Mucosa of stomach (tissue), 1 donor: Measurements from ENCODE around the gene FBXO47.

Source experiments
- H3K27me3 ChIP-seq: one replicate; pipeline ENCODE4 v1.7.0; 2013; ENCODE audit warnings: mild to moderate bottlenecking, low read length; ENCODE audit not compliant: control insufficient read depth, insufficient read depth
- H3K36me3 ChIP-seq: one replicate; pipeline ENCODE4 v1.7.0; 2013; ENCODE audit warnings: low read length; ENCODE audit not compliant: control insufficient read depth, insufficient read depth
- H3K4me1 ChIP-seq: one replicate; pipeline ENCODE4 v1.7.0; 2013; ENCODE audit warnings: mild to moderate bottlenecking, low read length; ENCODE audit not compliant: control insufficient read depth, insufficient read depth
- H3K4me3 ChIP-seq: one replicate; pipeline ENCODE4 v1.7.0; 2013; ENCODE audit warnings: low read length
- H3K9ac ChIP-seq: one replicate; pipeline ENCODE4 v1.7.0; 2013; ENCODE audit warnings: mild to moderate bottlenecking, low read length, moderate library complexity
- H3K9me3 ChIP-seq: one replicate; pipeline ENCODE4 v1.7.0; 2013; ENCODE audit warnings: mild to moderate bottlenecking, low read length, moderate library complexity; ENCODE audit not compliant: control insufficient read depth
- donor health status: Pancreatic carcinoma.

Gene FBXO47

DNA sequence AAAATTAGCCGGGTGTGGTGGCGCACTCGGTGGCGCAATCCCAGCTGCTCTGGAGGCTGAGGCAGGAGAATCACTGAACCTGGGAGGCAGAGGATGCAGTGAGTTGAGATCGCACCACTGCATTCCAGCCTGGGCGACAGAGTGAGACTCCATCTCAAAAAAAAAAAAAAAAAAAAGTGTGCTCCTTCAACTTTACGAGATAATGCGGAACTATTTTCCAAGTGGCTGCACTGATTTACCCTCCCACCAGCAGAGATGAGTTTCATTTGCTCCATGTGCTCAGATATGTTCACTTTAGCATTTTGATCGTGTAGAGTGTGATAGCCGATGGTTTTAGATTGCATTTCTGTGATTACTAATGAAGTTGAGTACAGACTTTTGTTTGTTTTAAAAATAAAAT is 61.8 kb downstream of the FBXO47 start:
- Histone ChIP-seq H3K9ac (no peak overlapping the region), H3K9me3 (no peaks in the 10 kb centered on the region), H3K4me3 (no peak overlapping the region), H3K27me3 (no peaks in the 10 kb centered on the region), H3K36me3 (peaks cover 8% of the 10 kb centered on the region), H3K4me1 (peaks cover 17% of the 10 kb centered on the region)

DNA sequence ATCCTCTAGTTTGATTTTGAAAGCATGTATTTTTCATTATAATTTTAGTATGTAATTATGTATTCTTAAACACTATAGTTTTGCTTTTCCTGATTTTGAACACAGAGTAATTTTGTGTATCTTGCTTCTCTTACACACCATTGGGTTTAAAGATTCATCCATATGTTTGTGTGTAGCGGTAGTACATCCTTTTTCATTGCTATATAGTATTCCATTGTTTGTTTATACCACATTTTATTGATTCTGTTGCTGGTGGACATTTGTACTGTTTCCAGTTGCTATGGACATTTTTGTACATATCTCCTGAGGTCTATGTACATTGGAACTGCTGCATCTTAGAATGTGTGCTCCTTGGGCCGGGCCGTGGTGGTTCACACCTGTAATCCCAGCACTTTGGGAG is 62.3 kb downstream of the FBXO47 start:
- Histone ChIP-seq H3K27me3 (no peaks in the 10 kb centered on the region), H3K36me3 (peaks cover 8% of the 10 kb centered on the region), H3K4me3 (no peak overlapping the region), H3K9me3 (no peaks in the 10 kb centered on the region), H3K9ac (no peak overlapping the region), H3K4me1 (peaks cover 17% of the 10 kb centered on the region)

DNA sequence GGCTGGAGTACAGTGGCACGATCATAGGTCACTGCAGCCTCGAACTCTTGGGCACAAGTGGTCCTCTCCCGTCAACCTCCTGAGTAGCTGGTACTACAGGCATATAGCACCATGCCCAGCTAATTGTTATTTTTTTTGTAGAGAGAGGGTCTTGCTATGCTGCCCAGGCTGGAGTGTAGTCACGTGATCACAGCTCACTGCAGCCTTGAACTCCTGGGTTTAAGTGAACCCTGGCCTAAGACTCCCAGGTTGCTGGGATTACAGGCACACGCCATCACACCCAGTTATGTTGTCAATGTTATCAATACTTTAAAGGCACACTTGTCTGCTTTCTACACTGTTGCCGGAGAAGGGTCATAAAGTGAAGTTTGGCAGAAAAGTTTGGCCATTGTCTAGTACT is 63.8 kb downstream of the FBXO47 start:
- no peak overlapping the region for H3K4me3 ChIP-seq
- peaks cover 22% of the 10 kb centered on the region for H3K4me1 ChIP-seq
- no peak overlapping the region for H3K9ac ChIP-seq
- peaks cover 16% of the 10 kb centered on the region for H3K36me3 ChIP-seq
- no peaks in the 10 kb centered on the region for H3K9me3 ChIP-seq
- no peaks in the 10 kb centered on the region for H3K27me3 ChIP-seq

GRCh38 chr17:38900978-38901656 is 66.1 kb downstream of the FBXO47 start:
- Histone ChIP-seq H3K27me3 (no peaks in the 10 kb centered on the region), H3K4me3 (no peak overlapping the region), H3K36me3 (peaks cover 27% of the 10 kb centered on the region), H3K9me3 (no peaks in the 10 kb centered on the region), H3K4me1 (peaks cover 37% of the 10 kb centered on the region), H3K9ac (no peak overlapping the region)

DNA sequence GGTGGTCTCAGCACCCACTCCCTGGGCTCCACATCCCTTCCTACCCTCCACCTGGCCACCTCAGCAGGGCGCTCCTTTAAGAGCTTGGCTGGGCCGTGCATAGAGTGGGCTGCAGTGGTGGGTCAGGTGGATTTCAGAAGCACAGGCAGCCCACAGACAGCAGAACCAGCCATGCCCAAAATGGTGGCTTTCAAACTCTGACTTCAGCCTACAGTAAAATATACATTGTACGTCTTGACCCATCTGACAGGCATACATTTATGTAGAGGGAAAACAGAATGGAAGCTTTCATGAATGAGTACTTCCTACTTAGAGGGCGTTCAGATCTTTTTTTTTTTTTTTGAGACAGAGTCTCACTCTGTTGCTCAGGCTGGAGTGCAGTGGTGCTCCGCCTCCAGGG is 67.8 kb downstream of the FBXO47 start:
- H3K9me3 ChIP-seq = no peaks in the 10 kb centered on the region
- no peak overlapping the region for H3K4me3 ChIP-seq
- H3K9ac ChIP-seq = no peak overlapping the region
- peaks cover 32% of the 10 kb centered on the region for H3K36me3 ChIP-seq
- H3K27me3 ChIP-seq = no peaks in the 10 kb centered on the region
- H3K4me1 ChIP-seq = peaks cover 44% of the 10 kb centered on the region

DNA sequence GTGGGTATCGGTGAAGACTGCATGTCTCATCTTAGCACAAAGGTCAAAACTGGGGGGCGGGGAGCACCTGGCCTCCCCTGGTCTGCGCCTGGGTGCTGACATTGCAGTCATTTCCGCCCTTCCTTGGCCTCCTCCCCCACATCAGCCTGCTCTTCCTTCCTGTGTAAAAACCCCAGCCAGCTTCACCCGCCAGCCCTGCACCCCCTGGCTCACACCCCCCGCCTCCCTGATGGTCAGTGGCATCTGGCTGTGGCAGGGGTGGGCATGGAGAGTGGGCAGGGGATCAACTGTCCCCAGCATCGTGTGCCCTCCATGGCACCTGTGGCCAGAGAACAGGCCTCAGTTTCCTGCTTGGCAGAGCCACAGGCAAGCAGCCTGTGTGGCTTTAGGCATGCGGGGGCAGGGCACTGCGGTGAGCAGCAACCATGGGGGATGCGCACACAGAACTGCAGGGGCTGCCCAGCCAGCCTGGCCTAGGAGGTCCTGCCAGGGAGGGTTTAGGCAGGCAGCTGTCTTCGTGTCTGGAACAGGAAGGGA is 68.3 kb downstream of the FBXO47 start:
- H3K9ac ChIP-seq = no peak overlapping the region
- H3K27me3 ChIP-seq = no peaks in the 10 kb centered on the region
- H3K9me3 ChIP-seq = no peaks in the 10 kb centered on the region
- H3K4me1 ChIP-seq = peaks cover 44% of the 10 kb centered on the region
- H3K36me3 ChIP-seq = peaks cover 36% of the 10 kb centered on the region
- no peak overlapping the region for H3K4me3 ChIP-seq

DNA sequence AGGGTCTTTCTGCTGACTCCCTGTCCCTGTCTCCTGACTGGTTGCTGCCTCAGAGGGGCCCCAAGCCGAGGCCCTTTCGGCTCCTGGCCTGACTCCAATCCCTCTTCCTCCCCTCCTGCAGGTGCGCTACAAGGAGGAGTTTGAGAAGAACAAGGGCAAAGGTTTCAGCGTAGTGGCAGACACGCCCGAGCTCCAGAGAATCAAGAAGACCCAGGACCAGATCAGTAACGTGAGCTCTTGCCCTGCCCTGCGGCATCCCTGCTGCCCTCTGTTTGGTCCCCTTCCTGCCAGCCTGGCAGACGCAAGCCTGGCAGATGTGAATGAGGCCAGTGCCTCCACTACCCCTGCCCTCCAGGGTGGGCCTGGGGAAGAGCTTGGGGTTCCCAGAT is 68.9 kb downstream of the FBXO47 start:
- Histone ChIP-seq H3K4me3 (no peak overlapping the region), H3K4me1 (peaks cover 40% of the 10 kb centered on the region), H3K27me3 (no peaks in the 10 kb centered on the region), H3K9ac (no peak overlapping the region), H3K36me3 (peaks cover 34% of the 10 kb centered on the region), H3K9me3 (no peaks in the 10 kb centered on the region)

DNA sequence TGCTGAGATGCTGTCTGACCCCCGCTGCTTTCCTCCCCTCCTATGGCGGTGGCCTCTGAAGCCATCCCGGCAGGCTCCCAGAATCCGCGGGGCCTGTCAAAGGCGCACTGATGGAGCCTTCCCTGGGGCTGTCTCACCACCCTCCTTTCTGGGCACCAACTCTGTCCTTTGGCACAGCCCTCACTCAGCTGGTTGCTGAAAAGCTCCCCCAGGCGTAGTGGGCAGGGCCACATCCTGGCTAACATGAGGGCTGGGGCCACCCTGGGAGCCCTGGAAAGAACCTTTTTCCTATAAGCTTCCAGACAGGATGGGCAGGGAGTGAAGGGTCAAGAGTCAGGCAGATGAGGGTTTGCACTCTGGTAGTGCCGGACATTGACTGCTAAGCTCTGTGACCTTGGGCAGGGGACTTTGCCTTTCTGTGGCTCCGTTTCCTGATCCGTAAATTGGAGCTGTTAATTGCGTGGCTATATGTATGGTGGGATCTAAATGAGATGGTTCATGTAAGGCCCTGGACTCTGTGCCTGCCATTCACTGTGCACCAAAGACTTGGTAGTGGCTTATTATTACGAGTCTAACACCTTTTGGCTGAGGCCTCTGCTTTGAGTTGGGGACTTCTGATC is 69.4 kb downstream of the FBXO47 start:
- H3K36me3 ChIP-seq = peaks cover 39% of the 10 kb centered on the region
- peaks cover 44% of the 10 kb centered on the region for H3K4me1 ChIP-seq
- H3K9ac ChIP-seq = no peak overlapping the region

GRCh38 chr17:38897176-38897575 is 70.0 kb downstream of the FBXO47 start:
- no peak overlapping the region for H3K4me3 ChIP-seq
- no peaks in the 10 kb centered on the region for H3K27me3 ChIP-seq
- peaks cover 49% of the 10 kb centered on the region for H3K4me1 ChIP-seq
- peaks cover 45% of the 10 kb centered on the region for H3K36me3 ChIP-seq
- H3K9ac ChIP-seq = no peak overlapping the region
- no peaks in the 10 kb centered on the region for H3K9me3 ChIP-seq

More for the DNA sequence above, 69.4 kb downstream of the FBXO47 start:
- no peaks in the 10 kb centered on the region for H3K9me3 ChIP-seq
- no peak overlapping the region for H3K4me3 ChIP-seq
- H3K27me3 ChIP-seq = no peaks in the 10 kb centered on the region

GRCh38 chr17:38896346-38896954 is 70.8 kb downstream of the FBXO47 start:
- no peak overlapping the region for H3K9ac ChIP-seq
- H3K9me3 ChIP-seq = no peaks in the 10 kb centered on the region
- H3K4me3 ChIP-seq = no peak overlapping the region
- peaks cover 49% of the 10 kb centered on the region for H3K4me1 ChIP-seq
- no peaks in the 10 kb centered on the region for H3K27me3 ChIP-seq
- peaks cover 51% of the 10 kb centered on the region for H3K36me3 ChIP-seq

DNA sequence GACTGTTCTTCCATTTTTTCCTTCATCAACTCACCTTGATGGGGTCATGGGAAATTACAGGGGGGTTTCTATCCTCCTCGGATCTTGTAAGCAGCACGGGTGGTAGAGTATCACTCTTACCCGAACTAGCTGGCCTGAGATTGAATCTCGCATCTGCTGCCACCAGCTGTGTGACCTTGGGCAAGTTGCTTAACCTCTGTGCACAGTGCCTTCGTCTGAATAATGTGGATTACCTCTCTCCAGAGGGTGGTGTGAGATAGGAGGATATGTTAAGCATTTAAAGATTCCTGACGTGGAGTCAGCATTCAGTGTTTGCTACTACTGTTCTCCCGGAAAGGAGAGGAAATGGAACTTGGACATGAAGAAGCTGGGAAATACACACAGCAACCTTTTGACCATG is 72.9 kb downstream of the FBXO47 start:
- Histone ChIP-seq H3K9ac (no peak overlapping the region), H3K36me3 (peaks cover 65% of the 10 kb centered on the region), H3K27me3 (no peaks in the 10 kb centered on the region), H3K9me3 (no peaks in the 10 kb centered on the region), H3K4me3 (no peak overlapping the region), H3K4me1 (peaks cover 63% of the 10 kb centered on the region)

DNA sequence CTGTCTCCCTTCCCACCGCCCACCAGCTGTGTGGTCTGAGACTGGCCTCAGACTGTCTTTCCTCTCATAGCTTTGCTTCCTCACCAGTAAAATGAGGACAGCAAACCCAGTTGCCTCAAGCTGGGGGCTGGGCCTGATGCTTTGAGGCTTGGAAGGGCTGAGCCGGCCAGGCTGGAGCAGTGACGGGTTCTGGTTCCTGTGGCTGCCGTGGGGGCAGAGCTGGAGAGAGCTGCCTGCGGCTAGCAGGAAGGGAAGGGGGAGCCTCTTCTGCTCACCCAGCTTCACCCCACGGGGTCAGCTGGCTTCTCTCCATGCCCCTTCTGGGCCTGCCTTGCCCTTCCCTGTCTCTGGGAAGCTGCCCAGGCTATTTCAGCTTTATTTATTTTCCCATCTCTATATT is 73.6 kb downstream of the FBXO47 start:
- Histone ChIP-seq H3K4me1 (peaks cover 58% of the 10 kb centered on the region), H3K27me3 (no peaks in the 10 kb centered on the region), H3K9me3 (no peaks in the 10 kb centered on the region), H3K9ac (no peak overlapping the region), H3K36me3 (peaks cover 62% of the 10 kb centered on the region), H3K4me3 (no peak overlapping the region)
